ENCODE results near the gene TCF4. TPM values are rescaled to one million over a fixed set of nuclear protein-coding genes. Genes with fewer than 3 reads are reported as not detected.

The TCF4 gene
- total RNA-seq, 1 donor from 2014 or later: 199 TPM

- H3K9me3 Mint-ChIP-seq (ENCODE audit: unreplicated experiment): peaks cover 18% of the 10 kb centered on the region
- H3K27ac Mint-ChIP-seq (ENCODE audit: unreplicated experiment): peak overlapping the region; percentile 82
- H3K27me3 Mint-ChIP-seq (ENCODE audit: unreplicated experiment): peaks cover 8% of the 10 kb centered on the region
- H3K36me3 Mint-ChIP-seq (ENCODE audit: unreplicated experiment): no peaks in the 10 kb centered on the region
- no peak for TF ChIP-seq CTCF (IDR thresholded peaks at IDR 0.05; ENCODE audit: partially characterized antibody, unreplicated experiment)
- no peak for DNase-seq
- H3K4me3 Mint-ChIP-seq (ENCODE audit: unreplicated experiment): peak overlapping the region; percentile 98
- H3K4me1 Mint-ChIP-seq (ENCODE audit: low read depth, unreplicated experiment): peaks cover 49% of the 10 kb centered on the region
Measured at GRCh38 chr18:55317864-55318263, 270.1 kb downstream of the TCF4 start.

GRCh38 chr18:55317324-55317723 lies 270.7 kb downstream of the TCF4 start:
- no peak for DNase-seq
- Mint-ChIP-seq H3K4me3 (ENCODE audit: unreplicated experiment) (peak overlapping the region; percentile 98), H3K27ac (ENCODE audit: unreplicated experiment) (peak overlapping the region; percentile 82), H3K4me1 (ENCODE audit: low read depth, unreplicated experiment) (peaks cover 54% of the 10 kb centered on the region), H3K27me3 (ENCODE audit: unreplicated experiment) (peaks cover 8% of the 10 kb centered on the region), H3K9me3 (ENCODE audit: unreplicated experiment) (peaks cover 18% of the 10 kb centered on the region), H3K36me3 (ENCODE audit: unreplicated experiment) (no peaks in the 10 kb centered on the region)
- no peak for TF ChIP-seq CTCF (IDR thresholded peaks at IDR 0.05; ENCODE audit: partially characterized antibody, unreplicated experiment)

GRCh38 chr18:55316486-55317184 lies 271.4 kb downstream of the TCF4 start:
- DNase-seq: no peak
- TF ChIP-seq CTCF (IDR thresholded peaks at IDR 0.05; ENCODE audit: partially characterized antibody, unreplicated experiment): no peak
- Mint-ChIP-seq H3K27me3 (ENCODE audit: unreplicated experiment) (peaks cover 4% of the 10 kb centered on the region), H3K36me3 (ENCODE audit: unreplicated experiment) (no peaks in the 10 kb centered on the region), H3K9me3 (ENCODE audit: unreplicated experiment) (peaks cover 13% of the 10 kb centered on the region), H3K4me1 (ENCODE audit: low read depth, unreplicated experiment) (peaks cover 60% of the 10 kb centered on the region), H3K27ac (ENCODE audit: unreplicated experiment) (peak overlapping the region; percentile 86), H3K4me3 (ENCODE audit: unreplicated experiment) (peak overlapping the region; percentile 79)

- Mint-ChIP-seq H3K9me3 (ENCODE audit: unreplicated experiment) (peaks cover 6% of the 10 kb centered on the region), H3K27me3 (ENCODE audit: unreplicated experiment) (no peaks in the 10 kb centered on the region), H3K36me3 (ENCODE audit: unreplicated experiment) (no peaks in the 10 kb centered on the region), H3K4me1 (ENCODE audit: low read depth, unreplicated experiment) (peaks cover 76% of the 10 kb centered on the region), H3K27ac (ENCODE audit: unreplicated experiment) (peak overlapping the region; percentile 72), H3K4me3 (ENCODE audit: unreplicated experiment) (peak overlapping the region; percentile 53)
- no peak for TF ChIP-seq CTCF (IDR thresholded peaks at IDR 0.05; ENCODE audit: partially characterized antibody, unreplicated experiment)
- DNase-seq: peak; percentile 52
Measured at GRCh38 chr18:55314615-55315237, 273.3 kb downstream of the TCF4 start.

GRCh38 chr18:55314031-55314430 lies 274.0 kb downstream of the TCF4 start:
- peak overlapping the region; percentile 72 for H3K4me3 Mint-ChIP-seq (ENCODE audit: unreplicated experiment)
- DNase-seq: no peak
- H3K36me3 Mint-ChIP-seq (ENCODE audit: unreplicated experiment): no peaks in the 10 kb centered on the region
- peaks cover 71% of the 10 kb centered on the region for H3K4me1 Mint-ChIP-seq (ENCODE audit: low read depth, unreplicated experiment)
- TF ChIP-seq CTCF (IDR thresholded peaks at IDR 0.05; ENCODE audit: partially characterized antibody, unreplicated experiment): no peak
- H3K27me3 Mint-ChIP-seq (ENCODE audit: unreplicated experiment): no peaks in the 10 kb centered on the region
- H3K9me3 Mint-ChIP-seq (ENCODE audit: unreplicated experiment): peaks cover 3% of the 10 kb centered on the region
- H3K27ac Mint-ChIP-seq (ENCODE audit: unreplicated experiment): peak overlapping the region; percentile 72
